ENCODE results near the gene DLK1. TPM values are rescaled to one million over a fixed set of nuclear protein-coding genes. Genes with fewer than 3 reads are reported as not detected.

DLK1 gene
- total and polyA plus RNA-seq, 2 experiments from 2014 or later: 1,378 to 3,299 TPM

GRCh38 chr14:100678469-100678828 lies 48.2 kb upstream of the DLK1 start:
- Histone ChIP-seq H3K79me2 (no peaks in the 10 kb centered on the region), H3K9me3 (ENCODE audit: low read depth) (no peaks in the 10 kb centered on the region), H3K36me3 (replicated peaks; ENCODE audit: insufficient read depth, low read depth) (no peaks in the 10 kb centered on the region), H3K4me1 (ENCODE audit: insufficient read depth) (peaks cover 56% of the 10 kb centered on the region), H4K20me1 (ENCODE audit: insufficient read depth, poor library complexity, severe bottlenecking) (no peaks in the 10 kb centered on the region), H3K27me3 (no peaks in the 10 kb centered on the region), H3K27ac (peak overlapping the region; percentile 99), H3K4me2 (peak overlapping the region; percentile 40), H2AFZ (no peak overlapping the region), H3K4me3 (no peak overlapping the region), H3K9me2 (replicated peaks; ENCODE audit: insufficient read depth) (no peaks in the 10 kb centered on the region)
- peak; percentile 80 for DNase-seq (ENCODE audit: low spot score)
- WGBS (ENCODE audit: low lambda C conversion rate, missing lambda C conversion rate): 47% methylated on average over 7 of the region's 7 CpGs
- TF ChIP-seq EZH2 (IDR thresholded peaks at IDR 0.05; ENCODE audit: borderline replicate concordance) (no peak), EZH2phosphoT487 (IDR thresholded peaks at IDR 0.05; ENCODE audit: low read depth, severe bottlenecking, unreplicated experiment) (no peak), CTCF (IDR thresholded peaks at IDR 0.05; ENCODE audit: poor library complexity) (no peak)

- Histone ChIP-seq H3K4me3 (no peak overlapping the region), H3K9me3 (ENCODE audit: low read depth) (no peaks in the 10 kb centered on the region), H3K79me2 (no peaks in the 10 kb centered on the region), H4K20me1 (ENCODE audit: insufficient read depth, poor library complexity, severe bottlenecking) (no peaks in the 10 kb centered on the region), H2AFZ (no peak overlapping the region), H3K4me1 (ENCODE audit: insufficient read depth) (peaks cover 55% of the 10 kb centered on the region), H3K27me3 (no peaks in the 10 kb centered on the region), H3K4me2 (peak overlapping the region; percentile 40), H3K27ac (peak overlapping the region; percentile 99), H3K36me3 (replicated peaks; ENCODE audit: insufficient read depth, low read depth) (no peaks in the 10 kb centered on the region), H3K9me2 (replicated peaks; ENCODE audit: insufficient read depth) (no peaks in the 10 kb centered on the region)
- WGBS (ENCODE audit: low lambda C conversion rate, missing lambda C conversion rate): 99% methylated on average over 6 of the region's 6 CpGs
- TF ChIP-seq CTCF (IDR thresholded peaks at IDR 0.05; ENCODE audit: poor library complexity) (no peak), EZH2 (IDR thresholded peaks at IDR 0.05; ENCODE audit: borderline replicate concordance) (no peak), EZH2phosphoT487 (IDR thresholded peaks at IDR 0.05; ENCODE audit: low read depth, severe bottlenecking, unreplicated experiment) (no peak)
- no peak for DNase-seq (ENCODE audit: low spot score)
Measured at GRCh38 chr14:100679153-100679552, 47.5 kb upstream of the DLK1 start.

- Histone ChIP-seq H4K20me1 (ENCODE audit: insufficient read depth, poor library complexity, severe bottlenecking) (no peaks in the 10 kb centered on the region), H3K4me2 (peak overlapping the region; percentile 40), H3K9me2 (replicated peaks; ENCODE audit: insufficient read depth) (no peaks in the 10 kb centered on the region), H3K4me3 (no peak overlapping the region), H3K4me1 (ENCODE audit: insufficient read depth) (peaks cover 55% of the 10 kb centered on the region), H2AFZ (no peak overlapping the region), H3K27me3 (no peaks in the 10 kb centered on the region), H3K9me3 (ENCODE audit: low read depth) (no peaks in the 10 kb centered on the region), H3K79me2 (no peaks in the 10 kb centered on the region), H3K36me3 (replicated peaks; ENCODE audit: insufficient read depth, low read depth) (no peaks in the 10 kb centered on the region), H3K27ac (peak overlapping the region; percentile 99)
- peak; percentile 90 for DNase-seq (ENCODE audit: low spot score)
- WGBS (ENCODE audit: low lambda C conversion rate, missing lambda C conversion rate): 53% methylated on average over 16 of the region's 16 CpGs
- TF ChIP-seq CTCF (IDR thresholded peaks at IDR 0.05; ENCODE audit: poor library complexity) (peak; percentile 27), EZH2 (IDR thresholded peaks at IDR 0.05; ENCODE audit: borderline replicate concordance) (no peak)
Measured at GRCh38 chr14:100679707-100680438, 46.8 kb upstream of the DLK1 start.

All from hepatocyte (in vitro differentiated cells).